HG03025 (cell line): ENCODE data around the gene MAP2.

ENCODE experiments used
- ATAC-seq: cut with Tn5 transposase; IDR thresholded peaks from one replicate; pipeline ENCODE4 v1.9.1; 2021; ENCODE audit warnings: mild to moderate bottlenecking, moderate library complexity; ENCODE audit not compliant: unreplicated experiment, low FRiP score

The MAP2 gene

GRCh38 chr2:209773377-209773776 is 349.5 kb downstream of the MAP2 start:
- ATAC-seq, result no peak
